SJSA1 (cell line): Measurements from ENCODE around the gene AGPAT4. TPM values are rescaled to one million over a fixed set of nuclear protein-coding genes. Genes with fewer than 3 reads are reported as not detected.
"Not testable (repeated sequence)": the region's sequence is repeated elsewhere in the genome, so short reads cannot be mapped to it uniquely, and the experiment has no call there.

Experiments used
- DNase-seq, 2 experiments: peaks; one replicate each; pipeline ENCODE4 v3.0.0-alpha.2; 2015 to 2020; ENCODE audit warnings: low spot score in 2 of 2, low read depth in 1 of 2
- H3K27ac ChIP-seq: fragments of 250-450 bp; sonication (Bioruptor Pico); 2 replicates; pipeline ENCODE4 v1.5.1; 2020; ENCODE audit warnings: mild to moderate bottlenecking, moderate library complexity
- H3K27me3 ChIP-seq: fragments of 250-450 bp; sonication (Bioruptor Pico); replicated peaks from 2 replicates; pipeline ENCODE4 v1.5.1; 2020; ENCODE audit warnings: mild to moderate bottlenecking, moderate library complexity
- H3K36me3 ChIP-seq: fragments of 250-450 bp; sonication (Bioruptor Pico); 2 replicates; pipeline ENCODE4 v1.5.1; 2020; ENCODE audit warnings: mild to moderate bottlenecking
- H3K4me1 ChIP-seq: fragments of 250-450 bp; sonication (Bioruptor Pico); replicated peaks from 2 replicates; pipeline ENCODE4 v1.6.1; 2021; ENCODE audit warnings: mild to moderate bottlenecking
- H3K4me3 ChIP-seq: fragments of 250-450 bp; sonication (Bioruptor Pico); 2 replicates; pipeline ENCODE4 v1.5.1; 2020; ENCODE audit warnings: mild to moderate bottlenecking
- H3K9me3 ChIP-seq: fragments of 250-450 bp; sonication (Bioruptor Pico); replicated peaks from 2 replicates; pipeline ENCODE4 v1.5.1; 2020; ENCODE audit warnings: mild to moderate bottlenecking
- total RNA-seq: library from RNA; depleted of rRNA; stranded (reverse); fragments of >200 nt; shearing (Covaris generic); gene quantifications from 2 replicates; pipeline ENCODE4 v1.2.3, GENCODE V29; 2014

AGPAT4 gene
- total RNA-seq, 1 experiment from 2014 or later, result 6.2 TPM

DNA sequence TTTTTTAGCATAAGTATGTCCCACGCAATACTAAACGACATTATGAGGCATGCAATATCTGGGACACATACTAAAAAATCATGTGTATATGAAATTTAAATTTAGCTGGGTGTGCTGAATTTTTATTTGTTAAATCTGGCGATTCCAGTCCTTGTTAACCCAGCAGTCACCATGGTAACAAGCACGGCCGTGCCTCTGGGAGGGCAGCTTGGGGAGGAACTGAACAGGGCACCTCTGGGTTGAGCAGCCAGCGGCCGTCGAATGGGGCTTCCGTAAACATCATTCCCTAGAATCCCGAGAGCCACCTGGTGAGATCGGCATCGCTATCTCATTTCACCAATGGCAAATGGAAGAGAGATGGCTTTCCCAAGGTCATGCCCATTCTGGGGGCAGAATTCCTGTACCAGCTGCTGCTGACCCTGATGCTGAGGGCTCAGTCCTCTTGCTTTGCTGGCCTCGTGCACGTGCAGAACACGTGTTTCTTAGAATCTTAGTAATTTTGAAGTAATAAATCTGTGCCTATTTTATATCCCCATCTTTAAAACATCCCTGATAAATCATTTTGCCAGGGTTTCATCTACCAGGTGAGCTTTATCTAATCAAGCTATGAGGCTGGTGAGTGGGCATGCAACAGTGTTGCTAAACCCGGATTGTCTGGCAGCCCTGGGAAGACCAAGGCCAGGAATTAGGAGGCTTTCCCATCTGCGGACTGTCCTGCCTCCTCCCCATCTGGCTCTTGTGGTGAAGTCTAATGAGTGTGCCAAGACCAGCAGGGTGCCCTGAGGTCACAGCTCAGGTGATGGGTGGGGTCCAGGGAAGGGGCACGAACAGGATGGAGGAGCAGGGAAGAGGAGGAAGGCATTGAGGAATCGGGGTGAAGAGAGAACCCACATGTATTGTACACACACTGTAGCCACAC, 85.1 kb downstream of the AGPAT4 start:
- H3K27me3 ChIP-seq, result no peaks in the 10 kb centered on the region
- H3K4me1 ChIP-seq, result peaks cover 18% of the 10 kb centered on the region
- no peak overlapping the region for H3K27ac ChIP-seq
- no peaks in the 10 kb centered on the region; the same call in 1 of the 2 replicates for H3K9me3 ChIP-seq
- no peak for DNase-seq
- no peaks in the 10 kb centered on the region for H3K36me3 ChIP-seq
- no peak overlapping the region for H3K4me3 ChIP-seq

DNA sequence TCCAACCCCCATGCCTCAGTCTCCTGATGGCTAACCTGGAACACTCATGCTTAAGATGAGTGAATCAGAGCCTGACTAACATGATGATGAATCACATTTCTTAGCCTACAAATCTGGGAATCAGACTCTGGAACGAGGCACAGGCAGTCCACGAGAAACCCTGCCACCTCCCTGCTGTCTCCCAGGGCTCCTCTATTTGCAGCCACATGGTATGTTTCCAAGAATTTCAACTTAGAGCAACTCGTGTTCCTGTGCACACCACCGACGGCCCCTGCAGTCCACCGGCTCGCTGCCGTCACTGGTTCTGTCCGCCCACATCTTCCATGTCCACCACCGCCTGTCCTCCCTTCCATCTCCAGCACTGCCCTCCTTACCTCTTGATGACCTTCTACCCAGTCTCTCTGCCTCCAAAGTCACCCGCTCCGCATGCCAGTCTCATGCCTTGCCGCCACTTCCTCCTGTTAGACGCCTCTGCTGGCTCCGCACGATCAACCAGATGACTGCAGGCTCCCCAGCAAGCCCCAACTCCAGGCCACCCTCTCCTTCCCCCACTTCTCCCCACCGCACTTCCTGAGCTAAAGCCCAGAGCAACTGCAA, 87.6 kb downstream of the AGPAT4 start:
- Histone ChIP-seq H3K27me3 (no peaks in the 10 kb centered on the region), H3K36me3 (no peaks in the 10 kb centered on the region), H3K4me1 (peaks cover 18% of the 10 kb centered on the region), H3K4me3 (no peak overlapping the region), H3K9me3 (no peaks in the 10 kb centered on the region), H3K27ac (peak overlapping the region; percentile 59)
- peak; percentile 54 to 63 for DNase-seq

DNA sequence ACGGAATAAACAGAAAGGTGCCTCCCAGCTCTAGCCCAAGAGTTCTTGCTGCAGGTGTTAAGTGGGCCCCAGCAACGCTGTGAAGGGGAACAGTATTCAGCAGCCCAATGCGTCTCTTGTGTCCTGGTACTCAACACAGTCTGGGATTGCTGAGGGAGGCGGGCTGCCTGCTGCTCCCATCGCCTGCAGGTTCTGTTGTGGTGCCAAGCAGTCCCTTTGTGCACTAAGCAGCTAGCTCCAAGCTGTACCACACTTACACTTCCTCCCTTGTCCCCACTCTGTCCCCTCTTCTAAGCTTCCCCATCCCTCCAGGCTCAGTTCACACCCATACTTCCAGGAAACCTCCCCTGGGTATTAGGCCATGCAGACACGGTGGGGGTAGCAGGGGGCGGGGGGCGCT, 92.7 kb downstream of the AGPAT4 start:
- H3K27ac ChIP-seq, result no peak overlapping the region
- H3K9me3 ChIP-seq, result no peaks in the 10 kb centered on the region
- H3K27me3 ChIP-seq, result no peaks in the 10 kb centered on the region
- H3K4me1 ChIP-seq, result peaks cover 7% of the 10 kb centered on the region
- DNase-seq, result no peak
- no peak overlapping the region for H3K4me3 ChIP-seq
- no peaks in the 10 kb centered on the region for H3K36me3 ChIP-seq

DNA sequence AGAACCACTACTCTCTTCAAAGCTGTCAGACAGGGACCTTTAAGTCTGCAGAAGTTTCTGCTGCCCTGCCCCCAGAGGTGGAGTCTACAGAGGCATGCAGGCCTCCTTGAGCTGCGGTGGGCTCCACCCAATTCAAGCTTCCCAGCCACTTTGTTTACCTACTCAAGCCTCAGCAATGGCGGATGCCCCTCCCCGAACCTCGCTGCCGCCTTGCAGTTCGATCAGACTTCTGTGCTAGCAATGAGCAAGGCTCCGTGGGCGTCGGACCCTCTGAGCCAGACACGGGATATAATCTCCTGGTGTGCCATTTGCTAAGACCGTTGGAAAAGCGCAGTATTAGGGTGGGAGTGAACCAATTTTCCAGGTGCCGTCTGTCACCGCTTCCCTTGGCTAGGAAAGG, 95.7 kb downstream of the AGPAT4 start:
- not testable (repeated sequence) for DNase-seq, H3K27me3 ChIP-seq, H3K4me1 ChIP-seq, H3K4me3 ChIP-seq, H3K36me3 ChIP-seq, H3K9me3 ChIP-seq, H3K27ac ChIP-seq

DNA sequence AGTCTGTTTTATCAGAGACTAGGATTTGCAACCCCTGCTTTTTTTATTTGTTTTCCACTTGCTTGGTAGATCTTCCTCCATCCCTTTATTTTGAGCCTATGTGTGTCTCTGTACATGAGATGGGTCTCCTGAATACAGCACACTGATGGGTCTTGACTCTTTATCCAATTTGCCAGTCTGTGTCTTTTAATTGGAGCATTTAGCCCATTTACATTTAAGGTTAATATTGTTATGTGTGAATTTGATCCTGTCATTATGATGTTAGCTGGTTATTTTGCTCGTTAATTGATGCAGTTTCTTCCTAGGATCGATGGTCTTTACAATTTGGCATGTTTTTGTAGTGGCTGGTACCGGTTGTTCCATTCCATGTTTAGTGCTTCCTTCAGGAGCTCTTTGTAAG, 97.4 kb downstream of the AGPAT4 start:
- not testable (repeated sequence) for H3K9me3 ChIP-seq, H3K36me3 ChIP-seq, DNase-seq, H3K4me3 ChIP-seq, H3K27me3 ChIP-seq, H3K27ac ChIP-seq, H3K4me1 ChIP-seq

DNA sequence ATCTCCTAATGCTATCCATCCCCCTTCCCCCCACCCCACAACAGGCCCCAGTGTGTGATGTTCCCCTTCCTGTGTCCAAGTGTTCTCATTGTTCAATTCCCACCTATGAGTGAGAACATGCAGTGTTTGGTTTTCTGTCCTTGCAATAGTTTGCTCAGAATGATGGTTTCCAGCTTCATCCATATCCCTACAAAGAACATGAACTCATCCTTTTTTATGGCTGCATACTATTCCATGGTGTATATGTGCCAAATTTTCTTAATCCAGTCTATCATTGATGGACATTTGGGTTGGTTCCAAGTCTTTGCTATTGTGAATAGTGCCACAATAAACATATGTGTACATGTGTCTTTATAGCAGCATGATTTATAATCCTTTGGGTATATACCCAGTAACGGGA, 101.1 kb downstream of the AGPAT4 start:
- not testable (repeated sequence) for H3K36me3 ChIP-seq, H3K27ac ChIP-seq, DNase-seq, H3K27me3 ChIP-seq, H3K9me3 ChIP-seq, H3K4me3 ChIP-seq
- H3K4me1 ChIP-seq, result peaks cover 12% of the 10 kb centered on the region

DNA sequence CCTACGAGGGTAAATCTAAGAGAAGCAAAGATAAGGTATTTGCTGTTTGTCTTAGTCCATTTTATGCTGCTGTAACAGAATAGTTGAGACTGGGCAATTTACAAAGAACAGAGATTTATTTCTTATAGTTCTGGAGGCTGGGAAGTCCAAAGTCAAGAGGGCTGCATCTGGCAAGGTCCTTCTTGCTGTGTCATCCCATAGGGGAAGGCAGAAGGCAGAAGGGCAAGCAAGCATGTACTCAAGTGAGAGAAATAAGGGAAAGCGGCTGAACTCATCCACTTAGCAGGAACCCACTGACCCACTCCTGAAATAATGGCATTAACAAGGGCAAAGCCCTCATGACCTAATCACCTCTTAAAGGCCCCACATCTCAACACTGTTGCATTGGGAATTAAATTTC, 102.7 kb downstream of the AGPAT4 start:
- no peaks in the 10 kb centered on the region for H3K27me3 ChIP-seq
- H3K9me3 ChIP-seq, result no peaks in the 10 kb centered on the region
- peaks cover 12% of the 10 kb centered on the region for H3K4me1 ChIP-seq
- no peak for DNase-seq
- no peaks in the 10 kb centered on the region for H3K36me3 ChIP-seq
- no peak overlapping the region for H3K4me3 ChIP-seq
- H3K27ac ChIP-seq, result no peak overlapping the region

DNA sequence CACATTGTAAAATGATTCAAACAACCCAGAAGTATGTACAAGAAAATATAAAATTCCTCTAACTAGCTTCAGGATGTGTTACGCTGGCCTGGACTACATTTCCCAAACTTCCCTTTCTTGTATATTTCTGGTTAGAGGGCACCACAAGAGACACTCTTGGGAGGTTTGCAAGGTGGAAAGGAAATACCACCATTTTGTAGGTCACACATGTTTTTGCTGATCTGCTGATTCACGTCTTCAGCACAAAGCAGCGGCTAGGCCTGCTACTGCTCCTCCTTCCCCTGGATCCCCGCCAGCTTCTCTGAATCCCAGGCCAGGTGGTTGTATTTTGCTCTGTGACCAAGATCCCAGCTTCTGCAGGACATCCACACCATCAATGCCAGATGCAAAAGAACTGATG, 104.2 kb downstream of the AGPAT4 start:
- no peak for DNase-seq
- H3K36me3 ChIP-seq, result peaks cover 5% of the 10 kb centered on the region; the same call in 1 of the 2 replicates
- H3K27me3 ChIP-seq, result no peaks in the 10 kb centered on the region
- H3K4me3 ChIP-seq, result no peak overlapping the region
- peaks cover 12% of the 10 kb centered on the region for H3K4me1 ChIP-seq
- H3K9me3 ChIP-seq, result no peaks in the 10 kb centered on the region
- H3K27ac ChIP-seq, result no peak overlapping the region

DNA sequence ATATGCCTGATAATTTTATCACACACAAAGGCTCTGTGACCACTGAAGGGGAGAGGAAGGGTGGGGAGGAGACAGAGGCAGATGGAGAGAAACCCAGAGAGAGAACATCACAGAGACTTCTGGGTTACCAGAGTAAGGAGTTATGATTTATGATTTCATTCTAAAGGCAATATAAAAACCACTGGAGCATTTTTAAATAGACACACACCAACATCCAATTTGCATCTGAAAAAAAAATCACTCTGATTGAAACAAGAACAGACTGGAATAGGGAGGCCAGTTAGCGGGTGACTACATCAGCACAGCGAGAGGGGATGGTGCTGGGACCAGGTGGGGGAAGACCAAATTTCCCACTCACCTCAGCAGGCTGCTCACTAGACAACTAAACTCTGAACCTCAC, 104.8 kb downstream of the AGPAT4 start:
- Histone ChIP-seq H3K27me3 (no peaks in the 10 kb centered on the region), H3K27ac (no peak overlapping the region), H3K4me3 (no peak overlapping the region), H3K9me3 (no peaks in the 10 kb centered on the region), H3K36me3 (peaks cover 5% of the 10 kb centered on the region; the same call in 1 of the 2 replicates), H3K4me1 (peaks cover 12% of the 10 kb centered on the region)
- DNase-seq, result no peak

DNA sequence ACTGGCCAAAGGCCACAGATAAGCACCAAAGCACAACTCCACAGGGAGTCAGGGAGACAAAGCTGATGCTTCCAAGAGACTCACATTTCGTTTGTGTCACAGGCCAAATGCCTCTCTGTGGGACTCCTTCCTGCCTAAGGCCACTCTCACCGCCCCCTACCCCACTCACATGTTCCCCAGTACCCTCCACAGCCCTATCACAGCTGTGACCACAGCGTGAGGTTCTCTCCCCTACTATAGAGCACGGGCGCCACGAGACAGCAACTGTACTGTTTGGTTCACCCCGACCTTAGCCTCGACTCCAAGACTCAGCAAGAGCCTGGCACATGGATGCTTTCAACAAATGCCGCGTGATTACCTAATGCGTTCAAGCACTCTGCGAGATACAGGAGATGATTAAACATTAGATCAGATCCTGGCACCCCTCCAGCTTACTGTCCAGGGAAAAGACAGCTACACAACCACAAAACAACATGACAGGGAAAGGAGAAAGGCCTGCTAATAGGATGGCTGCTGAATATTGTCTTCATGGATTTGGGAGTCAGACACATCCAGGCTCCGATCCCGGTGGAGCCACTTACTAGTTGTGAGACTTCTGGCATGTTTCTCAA, 105.5 kb downstream of the AGPAT4 start:
- H3K27ac ChIP-seq, result peak overlapping the region; percentile 34; the same call in 1 of the 2 replicates
- H3K4me1 ChIP-seq, result peaks cover 12% of the 10 kb centered on the region
- no peaks in the 10 kb centered on the region for H3K9me3 ChIP-seq
- DNase-seq, result peak; percentile 83 to 93
- H3K4me3 ChIP-seq, result no peak overlapping the region
- peaks cover 5% of the 10 kb centered on the region; the same call in 1 of the 2 replicates for H3K36me3 ChIP-seq
- H3K27me3 ChIP-seq, result no peaks in the 10 kb centered on the region

DNA sequence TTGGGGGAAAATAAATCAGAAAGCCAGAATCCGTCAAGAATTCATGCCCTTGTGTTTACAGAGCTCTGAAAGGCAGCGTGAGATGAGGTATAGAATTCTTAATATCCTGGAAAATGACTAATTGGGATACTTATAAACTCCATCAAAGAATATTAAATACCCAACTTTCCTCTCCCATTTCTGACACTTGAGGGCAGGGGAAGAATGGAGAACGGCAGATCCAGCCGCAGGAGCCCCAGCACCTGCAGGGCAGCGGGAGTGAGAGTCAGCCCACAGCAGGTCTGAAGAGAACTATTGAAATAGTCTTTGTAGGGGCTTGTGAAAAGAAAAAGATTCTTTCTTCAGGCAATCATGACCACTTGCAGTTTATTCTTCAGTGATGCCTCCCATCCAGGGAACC, 107.2 kb downstream of the AGPAT4 start:
- peaks cover 12% of the 10 kb centered on the region for H3K4me1 ChIP-seq
- H3K4me3 ChIP-seq, result no peak overlapping the region
- no peak overlapping the region for H3K27ac ChIP-seq
- peaks cover 9% of the 10 kb centered on the region; the same call in 1 of the 2 replicates for H3K36me3 ChIP-seq
- H3K27me3 ChIP-seq, result no peaks in the 10 kb centered on the region
- no peaks in the 10 kb centered on the region for H3K9me3 ChIP-seq
- DNase-seq, result peak in 1 of 2 experiments; percentile 2

DNA sequence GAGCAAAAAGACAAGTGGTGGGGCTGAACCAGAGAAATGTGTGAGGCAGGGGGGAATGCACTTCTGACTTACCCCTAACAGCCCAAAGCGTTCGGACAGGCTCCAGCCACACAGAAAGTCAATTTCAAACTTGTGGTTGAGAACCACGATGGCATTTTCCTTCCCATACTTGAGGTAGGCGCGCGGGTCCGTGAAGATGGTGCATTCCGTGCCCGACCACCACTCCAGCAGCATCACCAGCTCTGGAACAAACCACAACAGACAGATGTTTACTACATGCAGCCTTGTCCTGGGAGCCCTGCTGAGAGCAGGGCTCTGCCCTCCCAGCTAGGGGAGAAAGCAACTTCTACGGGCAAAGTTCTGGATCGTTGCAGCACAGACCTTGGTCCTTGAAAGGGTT, 107.7 kb downstream of the AGPAT4 start:
- peaks cover 12% of the 10 kb centered on the region for H3K4me1 ChIP-seq
- no peak overlapping the region for H3K4me3 ChIP-seq
- H3K9me3 ChIP-seq, result no peaks in the 10 kb centered on the region
- peak in 1 of 2 experiments; percentile 17 for DNase-seq
- peaks cover 14% of the 10 kb centered on the region; the same call in 1 of the 2 replicates for H3K36me3 ChIP-seq
- H3K27ac ChIP-seq, result no peak overlapping the region
- no peaks in the 10 kb centered on the region for H3K27me3 ChIP-seq

DNA sequence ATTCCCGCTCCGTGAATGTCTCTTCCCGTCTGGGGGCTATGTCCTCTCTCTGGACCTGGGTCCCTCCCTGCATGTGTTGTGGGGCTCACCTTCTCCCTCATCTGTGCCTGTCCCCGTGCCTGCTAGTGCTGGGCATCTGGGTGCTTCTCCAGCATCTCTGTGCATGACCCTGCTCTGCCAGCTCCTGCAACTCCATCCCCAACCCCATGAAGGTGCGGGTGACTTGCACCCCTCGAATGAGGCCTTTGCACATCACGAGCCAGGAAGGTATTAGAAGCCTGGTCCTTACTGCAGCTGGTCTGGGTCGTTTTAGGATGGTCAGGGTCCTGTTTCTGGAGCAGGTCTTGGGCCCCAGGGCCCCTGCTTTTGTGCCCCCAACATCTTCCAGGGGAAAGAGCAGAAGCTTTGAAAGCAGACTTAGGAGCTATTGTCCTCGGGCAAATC, 109.7 kb downstream of the AGPAT4 start:
- Histone ChIP-seq H3K36me3 (peaks cover 14% of the 10 kb centered on the region; the same call in 1 of the 2 replicates), H3K27me3 (no peaks in the 10 kb centered on the region), H3K4me3 (no peak overlapping the region), H3K4me1 (peaks cover 12% of the 10 kb centered on the region), H3K9me3 (no peaks in the 10 kb centered on the region), H3K27ac (no peak overlapping the region)
- peak in 1 of 2 experiments; percentile 34 for DNase-seq
